ENCODE measurements around the gene HGF. TPM values are rescaled to one million over a fixed set of nuclear protein-coding genes. Genes with fewer than 3 reads are reported as not detected.

Gene HGF
- total RNA-seq, 2 experiments from 2014 or later: not detected

DNA sequence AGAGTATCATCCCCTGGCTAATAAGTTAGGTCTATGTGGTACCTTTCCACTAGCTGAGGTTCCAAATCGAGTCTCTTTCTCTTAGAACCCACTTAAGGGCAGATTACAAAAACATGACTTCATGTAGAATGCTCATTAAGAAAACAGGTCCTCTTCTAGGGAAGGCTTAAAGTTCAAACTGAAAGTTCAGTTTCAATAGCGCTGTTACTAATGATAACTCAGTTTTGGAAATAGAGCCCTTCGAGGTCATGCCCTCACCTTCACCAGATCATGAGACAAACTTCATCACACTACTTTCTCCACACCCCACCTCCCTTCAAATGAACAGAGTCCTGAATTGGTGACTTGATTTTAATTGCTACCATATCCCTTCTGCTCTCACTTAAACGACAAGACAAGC is 26.2 kb downstream of the HGF start:
- no peaks in the 10 kb centered on the region for H3K4me1 Mint-ChIP-seq (ENCODE audit: low read depth)
- Histone ChIP-seq H3K36me3 (ENCODE audit: insufficient read depth, low read length) (no peaks in the 10 kb centered on the region), H3K9me3 (ENCODE audit: control insufficient read depth in 1 of 2, insufficient read depth in 1 of 2, low read length in 2 of 2) (peaks cover 0 to 3% of the 10 kb centered on the region in 2 experiments), H3K4me1 (ENCODE audit: insufficient read depth, low read length) (no peaks in the 10 kb centered on the region), H3K27me3 (ENCODE audit: control insufficient read depth in 1 of 2, insufficient read depth in 2 of 2, low read length in 2 of 2) (no peaks in the 10 kb centered on the region), H3K4me3 (ENCODE audit: low read length) (no peak overlapping the region), H3K27ac (ENCODE audit: low read depth in 1 of 2, low read length in 2 of 2) (no peak overlapping the region)
- H3K27me3 Mint-ChIP-seq: no peaks in the 10 kb centered on the region
- intact Hi-C loops (cut with DNase I, micrococcal nuclease): no loop called here
- TF ChIP-seq, protein P1, sequence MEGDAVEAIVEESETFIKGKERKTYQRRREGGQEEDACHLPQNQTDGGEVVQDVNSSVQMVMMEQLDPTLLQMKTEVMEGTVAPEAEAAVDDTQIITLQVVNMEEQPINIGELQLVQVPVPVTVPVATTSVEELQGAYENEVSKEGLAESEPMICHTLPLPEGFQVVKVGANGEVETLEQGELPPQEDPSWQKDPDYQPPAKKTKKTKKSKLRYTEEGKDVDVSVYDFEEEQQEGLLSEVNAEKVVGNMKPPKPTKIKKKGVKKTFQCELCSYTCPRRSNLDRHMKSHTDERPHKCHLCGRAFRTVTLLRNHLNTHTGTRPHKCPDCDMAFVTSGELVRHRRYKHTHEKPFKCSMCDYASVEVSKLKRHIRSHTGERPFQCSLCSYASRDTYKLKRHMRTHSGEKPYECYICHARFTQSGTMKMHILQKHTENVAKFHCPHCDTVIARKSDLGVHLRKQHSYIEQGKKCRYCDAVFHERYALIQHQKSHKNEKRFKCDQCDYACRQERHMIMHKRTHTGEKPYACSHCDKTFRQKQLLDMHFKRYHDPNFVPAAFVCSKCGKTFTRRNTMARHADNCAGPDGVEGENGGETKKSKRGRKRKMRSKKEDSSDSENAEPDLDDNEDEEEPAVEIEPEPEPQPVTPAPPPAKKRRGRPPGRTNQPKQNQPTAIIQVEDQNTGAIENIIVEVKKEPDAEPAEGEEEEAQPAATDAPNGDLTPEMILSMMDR (IDR thresholded peaks at IDR 0.05): no peak
- CTCF ChIA-PET: no interaction called here
- no peaks in the 10 kb centered on the region for H3K9me3 Mint-ChIP-seq
- POLR2A ChIA-PET: no interaction called here
- H3K4me3 Mint-ChIP-seq: no peak overlapping the region
- H3K27ac Mint-ChIP-seq: no peak overlapping the region
- no peaks in the 10 kb centered on the region for H3K36me3 Mint-ChIP-seq (ENCODE audit: low read depth)
- ATAC-seq (ENCODE audit: poor library complexity): no peak
- no peak for DNase-seq

DNA sequence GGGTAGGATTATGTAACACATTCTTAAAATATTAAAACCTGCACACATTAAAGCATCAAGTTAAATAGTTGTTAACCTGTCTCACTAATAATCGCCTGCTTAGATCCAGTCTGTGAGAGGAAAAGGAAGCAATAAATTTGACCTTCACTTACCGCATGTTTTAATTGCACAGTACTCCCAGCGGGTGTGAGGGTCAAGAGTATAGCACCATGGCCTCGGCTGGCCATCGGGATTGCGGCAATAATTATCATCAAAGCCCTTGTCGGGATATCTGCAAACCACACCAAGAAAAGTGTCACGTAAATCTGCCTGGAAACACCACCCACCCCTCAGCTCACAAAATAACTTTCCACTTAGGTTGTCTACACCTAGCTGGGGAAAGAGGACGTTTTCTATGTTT is 26.6 kb downstream of the HGF start:
- ATAC-seq (ENCODE audit: poor library complexity) (no peak), DNase-seq (no peak)
- no peak overlapping the region for H3K27ac Mint-ChIP-seq
- ChIA-PET POLR2A (no interaction called here), CTCF (no interaction called here)
- H3K36me3 Mint-ChIP-seq (ENCODE audit: low read depth): no peaks in the 10 kb centered on the region
- H3K4me1 Mint-ChIP-seq (ENCODE audit: low read depth): no peaks in the 10 kb centered on the region
- Histone ChIP-seq H3K4me1 (ENCODE audit: insufficient read depth, low read length) (no peaks in the 10 kb centered on the region), H3K36me3 (ENCODE audit: insufficient read depth, low read length) (no peaks in the 10 kb centered on the region), H3K27me3 (ENCODE audit: control insufficient read depth in 1 of 2, insufficient read depth in 2 of 2, low read length in 2 of 2) (no peaks in the 10 kb centered on the region), H3K9me3 (ENCODE audit: control insufficient read depth in 1 of 2, insufficient read depth in 1 of 2, low read length in 2 of 2) (peaks cover 0 to 3% of the 10 kb centered on the region in 2 experiments), H3K4me3 (ENCODE audit: low read length) (no peak overlapping the region), H3K27ac (ENCODE audit: low read depth in 1 of 2, low read length in 2 of 2) (no peak overlapping the region)
- TF ChIP-seq, protein P1 (IDR thresholded peaks at IDR 0.05): no peak
- no peaks in the 10 kb centered on the region for H3K9me3 Mint-ChIP-seq
- H3K27me3 Mint-ChIP-seq: no peaks in the 10 kb centered on the region
- no peak overlapping the region for H3K4me3 Mint-ChIP-seq
- intact Hi-C loops (cut with DNase I, micrococcal nuclease): no loop called here

GRCh38 chr7:81740403-81740802 is 29.4 kb downstream of the HGF start:
- ATAC-seq (ENCODE audit: poor library complexity) (no peak), DNase-seq (no peak)
- TF ChIP-seq, protein P1 (IDR thresholded peaks at IDR 0.05): no peak
- Mint-ChIP-seq H3K27me3 (no peaks in the 10 kb centered on the region), H3K4me3 (no peak overlapping the region), H3K4me1 (ENCODE audit: low read depth) (no peaks in the 10 kb centered on the region), H3K27ac (no peak overlapping the region), H3K36me3 (ENCODE audit: low read depth) (no peaks in the 10 kb centered on the region), H3K9me3 (no peaks in the 10 kb centered on the region)
- Histone ChIP-seq H3K27me3 (ENCODE audit: control insufficient read depth in 1 of 2, insufficient read depth in 2 of 2, low read length in 2 of 2) (no peaks in the 10 kb centered on the region), H3K4me1 (ENCODE audit: insufficient read depth, low read length) (no peaks in the 10 kb centered on the region), H3K27ac (ENCODE audit: low read depth in 1 of 2, low read length in 2 of 2) (no peak overlapping the region), H3K36me3 (ENCODE audit: insufficient read depth, low read length) (no peaks in the 10 kb centered on the region), H3K4me3 (ENCODE audit: low read length) (no peak overlapping the region), H3K9me3 (ENCODE audit: control insufficient read depth in 1 of 2, insufficient read depth in 1 of 2, low read length in 2 of 2) (no peaks in the 10 kb centered on the region)
- ChIA-PET POLR2A (no interaction called here), CTCF (no interaction called here)
- intact Hi-C loops (cut with DNase I, micrococcal nuclease): no loop called here
